GM12878 (cell line): ENCODE data around the gene FSIP1. TPM values are rescaled to one million over a fixed set of nuclear protein-coding genes. Genes with fewer than 3 reads are reported as not detected.

Experiments
- ATAC-seq: fragments of 200-7000 bp; cut with Tn5 transposase; 3 replicates; pipeline ENCODE4 v1.9.1; 2020; ENCODE audit warnings: mild to moderate bottlenecking, moderate library complexity
- BruUV-seq: library from RNA; stranded (reverse); fragments of 400-500 nt; replicated peaks from 2 replicates; lab custom pipeline; 2021; lab: Mats Ljungman, UMichigan
- CTCF ChIA-PET: fragments of 300-600 bp; sonication (Branson Sonifier 250); formaldehyde crosslinking; extraction: SDS; loops from one replicate; lab custom pipeline; 2021; ENCODE audit warnings: inconsistent platforms; lab: Yijun Ruan, JAX
- POLR2A ChIA-PET: fragments of 350-600 bp; formaldehyde crosslinking; extraction: SDS; loops from one replicate; lab custom pipeline; 2021; ENCODE audit warnings: inconsistent platforms; lab: Charles Lee
- RAD21 ChIA-PET: fragments of 300-600 bp; sonication (Branson Sonifier 250); formaldehyde crosslinking; loops from one replicate; lab custom pipeline; 2023; ENCODE audit warnings: antibody characterized with exemption; ENCODE audit not compliant: unreplicated experiment; lab: Charles Lee
- SMC1A ChIA-PET: fragments of 300-600 bp; sonication (Branson Sonifier 250); formaldehyde crosslinking; loops from one replicate; lab custom pipeline; 2023; ENCODE audit not compliant: unreplicated experiment, uncharacterized antibody; lab: Charles Lee
- DNase-seq: peaks from one replicate; pipeline ENCODE4 v3.0.0-alpha.2; 2011; ENCODE audit warnings: low read depth, low spot score
- FAIRE-seq: peaks from 3 replicates; lab custom pipeline; 2011; peaks lifted over from hg19 to GRCh38; lab: Jason Lieb, UNC
- H2AFZ ChIP-seq: 2 replicates; pipeline ENCODE4 v1.6.0; 2011; ENCODE audit warnings: low read depth, low read length, control low read depth; ENCODE audit not compliant: control insufficient read depth
- H3K27ac ChIP-seq: 2 replicates; pipeline ENCODE4 v1.5.1; 2011; ENCODE audit warnings: control low read depth; ENCODE audit not compliant: control insufficient read depth, insufficient read depth
- H3K27me3 ChIP-seq, 2 experiments: replicated peaks in 1 of 2; 2 replicates each; pipeline versions ENCODE4 v1.6.0 to v1.6.1; 2011; ENCODE audit warnings: low read length in 1 of 2; ENCODE audit not compliant: control insufficient read depth in 2 of 2, insufficient read depth in 2 of 2
- H3K36me3 ChIP-seq, 2 experiments: 2 replicates each; pipeline ENCODE4 v1.5.1; 2011; ENCODE audit warnings: low read length in 1 of 2; ENCODE audit not compliant: control insufficient read depth in 2 of 2, insufficient read depth in 2 of 2
- H3K4me1 ChIP-seq: 2 replicates; pipeline ENCODE4 v1.6.1; 2011; ENCODE audit warnings: mild to moderate bottlenecking, low read length, moderate library complexity, mixed read lengths; ENCODE audit not compliant: control insufficient read depth, insufficient read depth
- H3K4me2 ChIP-seq: 2 replicates; pipeline ENCODE4 v1.6.0; 2011; ENCODE audit warnings: control low read depth; ENCODE audit not compliant: control insufficient read depth, insufficient read depth
- H3K4me3 ChIP-seq: fragments of 200-600 bp; sonication (generic); 2 replicates; pipeline ENCODE4 v1.5.1; 2016
- H3K79me2 ChIP-seq: 2 replicates; pipeline ENCODE4 v1.6.0; 2011; ENCODE audit warnings: low read length; ENCODE audit not compliant: control insufficient read depth, insufficient read depth
- H3K9ac ChIP-seq: 2 replicates; pipeline ENCODE4 v1.8.0; 2011; ENCODE audit warnings: low read length, control low read depth, mixed read lengths; ENCODE audit not compliant: control insufficient read depth, insufficient read depth
- H3K9me3 ChIP-seq: replicated peaks from 3 replicates; pipeline ENCODE4 v1.5.1; 2011; ENCODE audit warnings: mild to moderate bottlenecking, low read length; ENCODE audit not compliant: control insufficient read depth, insufficient read depth
- H4K20me1 ChIP-seq: 2 replicates; pipeline ENCODE4 v1.6.0; 2011; ENCODE audit not compliant: control insufficient read depth, insufficient read depth
- CBX5 ChIP-seq: sonication (generic); IDR thresholded peaks from 2 replicates; pipeline ENCODE4 v1.6.1; 2016; ENCODE audit warnings: low read depth, moderate library complexity, mild to moderate bottlenecking, inconsistent platforms
- CHD1 ChIP-seq: IDR thresholded peaks from 2 replicates; pipeline ENCODE4 v1.6.1; 2012; ENCODE audit warnings: low read depth, low read length, improper control_type of control experiment
- FOS ChIP-seq: IDR thresholded peaks from 3 replicates; pipeline ENCODE4 v1.6.1; 2011; ENCODE audit warnings: borderline replicate concordance; ENCODE audit not compliant: insufficient read length; ENCODE audit errors: extremely low read depth
- FOXK2 ChIP-seq: fragments of 450-650 bp; IDR thresholded peaks from 2 replicates; pipeline ENCODE4 v1.6.1; 2017; ENCODE audit warnings: mild to moderate bottlenecking, moderate library complexity
- JUNB ChIP-seq: IDR thresholded peaks from 2 replicates; pipeline ENCODE4 v1.6.1; 2016; ENCODE audit warnings: antibody characterized with exemption, mild to moderate bottlenecking
- NFXL1 ChIP-seq: fragments of 450-650 bp; IDR thresholded peaks from 2 replicates; pipeline ENCODE4 v1.6.1; 2017; ENCODE audit warnings: antibody characterized with exemption, mild to moderate bottlenecking, borderline replicate concordance
- RAD51 ChIP-seq: fragments of 450-650 bp; IDR thresholded peaks from 2 replicates; pipeline ENCODE4 v1.6.1; 2016; ENCODE audit warnings: moderate library complexity, mild to moderate bottlenecking, inconsistent platforms
- RB1 ChIP-seq: fragments of 450-650 bp; formaldehyde crosslinking; IDR thresholded peaks from 2 replicates; pipeline ENCODE4 v1.6.1; 2017; ENCODE audit warnings: mild to moderate bottlenecking, borderline replicate concordance
- RBBP5 ChIP-seq: fragments of 200-600 bp; sonication (generic); conservative IDR thresholded peaks from 2 replicates; pipeline ENCODE4 v1.6.1; 2016
- RELA ChIP-seq: fragments of 450-650 bp; IDR thresholded peaks from 2 replicates; pipeline ENCODE4 v1.8.0; 2014; ENCODE audit warnings: borderline replicate concordance; ENCODE audit not compliant: partially characterized antibody
- ZNF622 ChIP-seq: fragments of 450-650 bp; IDR thresholded peaks from 2 replicates; pipeline ENCODE4 v1.6.1; 2017; ENCODE audit warnings: mild to moderate bottlenecking, inconsistent platforms
- WGBS: methylation state at CpG from one replicate; pipeline ENCODE4 v1.1.6; 2016; ENCODE audit warnings: low lambda C conversion rate; ENCODE audit not compliant: insufficient replicate concordance, insufficient coverage; ENCODE audit errors: missing lambda C conversion rate; 5-methylcytosine and 5-hydroxymethylcytosine counted together
- in situ Hi-C: fragments of 300-500 bp; cut with MboI; formaldehyde crosslinking; loops from 9 replicates; pipeline ENCODE4 v1.14.3; 2018; ENCODE audit warnings: mixed read lengths
- intact Hi-C: fragments of 100-400 bp; cut with micrococcal nuclease; formaldehyde crosslinking; loops from one replicate; pipeline ENCODE4 v1.14.2; 2022; ENCODE audit not compliant: unreplicated experiment
- polyA plus RNA-seq, 11 experiments: library from polyadenylated mRNA; depleted of rRNA in 4 of 11; unstranded in 6 of 11; stranded (reverse) in 5 of 11; fragments of >200 nt; fragmentation: Nextera tagmentation in 4 of 11; fragmentation: Illumina TruSeq in 1 of 11; extraction: Ambion mirVana in 4 of 11; extraction: Trizol in 1 of 11; gene quantifications; 1 replicate in 1 of 11; 2 replicates in 10 of 11; pipeline versions ENCODE4 v1.2.1 to v1.2.3, GENCODE V29; 2011 to 2016; ENCODE audit warnings: inconsistent platforms in 2 of 11, missing spikeins in 2 of 11, low read depth in 1 of 11
- total RNA-seq, 4 experiments: library from RNA; depleted of rRNA in 3 of 4; stranded (reverse); fragments of >200 nt in 3 of 4; fragmentation: Illumina TruSeq in 1 of 4; extraction: Trizol in 1 of 4; gene quantifications; 2 replicates each; pipeline versions ENCODE4 v1.2.1 to v1.2.3, GENCODE V29; 2013 to 2021
- TF ChIP-seq, protein P1 (sequence below): fragments of 450-650 bp; IDR thresholded peaks from 2 replicates; pipeline ENCODE4 v1.6.1; 2017; ENCODE audit warnings: mild to moderate bottlenecking, moderate library complexity
- TF ChIP-seq, protein P2 (sequence below): fragments of 450-650 bp; IDR thresholded peaks from 2 replicates; pipeline ENCODE4 v1.6.1; 2017; ENCODE audit warnings: borderline replicate concordance

The FSIP1 gene
- total and polyA plus RNA-seq, 10 of the 15 experiments (the other 5 are each of a cell fraction or from before 2014, with no cell fraction given), result 0.15 to 0.67 (median 0.35) TPM

DNA sequence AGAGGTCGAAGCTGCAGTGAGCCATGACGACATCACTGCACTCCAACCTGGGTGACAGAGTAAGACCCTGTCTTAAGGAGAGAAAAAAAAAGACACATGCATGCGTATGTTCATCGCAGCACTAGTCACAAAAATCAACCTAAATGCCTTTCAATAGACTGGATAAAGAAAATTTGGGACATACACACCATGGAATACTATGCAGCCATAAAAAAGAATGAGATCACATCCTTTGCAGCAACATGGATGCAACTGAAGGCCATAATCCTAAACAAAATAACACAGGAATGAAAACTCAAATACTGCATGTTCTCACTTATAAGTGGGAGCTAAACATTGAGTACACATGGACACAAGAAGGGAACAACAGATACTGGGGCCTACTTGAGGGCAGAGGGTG, 53.1 kb downstream of the FSIP1 start:
- no peak for TF ChIP-seq RAD51
- no peak for TF ChIP-seq RBBP5
- no peak for TF ChIP-seq ZNF622
- no peak for TF ChIP-seq CBX5
- TF ChIP-seq, protein P1, sequence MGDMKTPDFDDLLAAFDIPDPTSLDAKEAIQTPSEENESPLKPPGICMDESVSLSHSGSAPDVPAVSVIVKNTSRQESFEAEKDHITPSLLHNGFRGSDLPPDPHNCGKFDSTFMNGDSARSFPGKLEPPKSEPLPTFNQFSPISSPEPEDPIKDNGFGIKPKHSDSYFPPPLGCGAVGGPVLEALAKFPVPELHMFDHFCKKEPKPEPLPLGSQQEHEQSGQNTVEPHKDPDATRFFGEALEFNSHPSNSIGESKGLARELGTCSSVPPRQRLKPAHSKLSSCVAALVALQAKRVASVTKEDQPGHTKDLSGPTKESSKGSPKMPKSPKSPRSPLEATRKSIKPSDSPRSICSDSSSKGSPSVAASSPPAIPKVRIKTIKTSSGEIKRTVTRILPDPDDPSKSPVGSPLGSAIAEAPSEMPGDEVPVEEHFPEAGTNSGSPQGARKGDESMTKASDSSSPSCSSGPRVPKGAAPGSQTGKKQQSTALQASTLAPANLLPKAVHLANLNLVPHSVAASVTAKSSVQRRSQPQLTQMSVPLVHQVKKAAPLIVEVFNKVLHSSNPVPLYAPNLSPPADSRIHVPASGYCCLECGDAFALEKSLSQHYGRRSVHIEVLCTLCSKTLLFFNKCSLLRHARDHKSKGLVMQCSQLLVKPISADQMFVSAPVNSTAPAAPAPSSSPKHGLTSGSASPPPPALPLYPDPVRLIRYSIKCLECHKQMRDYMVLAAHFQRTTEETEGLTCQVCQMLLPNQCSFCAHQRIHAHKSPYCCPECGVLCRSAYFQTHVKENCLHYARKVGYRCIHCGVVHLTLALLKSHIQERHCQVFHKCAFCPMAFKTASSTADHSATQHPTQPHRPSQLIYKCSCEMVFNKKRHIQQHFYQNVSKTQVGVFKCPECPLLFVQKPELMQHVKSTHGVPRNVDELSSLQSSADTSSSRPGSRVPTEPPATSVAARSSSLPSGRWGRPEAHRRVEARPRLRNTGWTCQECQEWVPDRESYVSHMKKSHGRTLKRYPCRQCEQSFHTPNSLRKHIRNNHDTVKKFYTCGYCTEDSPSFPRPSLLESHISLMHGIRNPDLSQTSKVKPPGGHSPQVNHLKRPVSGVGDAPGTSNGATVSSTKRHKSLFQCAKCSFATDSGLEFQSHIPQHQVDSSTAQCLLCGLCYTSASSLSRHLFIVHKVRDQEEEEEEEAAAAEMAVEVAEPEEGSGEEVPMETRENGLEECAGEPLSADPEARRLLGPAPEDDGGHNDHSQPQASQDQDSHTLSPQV, result no peak
- no peak for TF ChIP-seq NFXL1
- TF ChIP-seq, protein P2, sequence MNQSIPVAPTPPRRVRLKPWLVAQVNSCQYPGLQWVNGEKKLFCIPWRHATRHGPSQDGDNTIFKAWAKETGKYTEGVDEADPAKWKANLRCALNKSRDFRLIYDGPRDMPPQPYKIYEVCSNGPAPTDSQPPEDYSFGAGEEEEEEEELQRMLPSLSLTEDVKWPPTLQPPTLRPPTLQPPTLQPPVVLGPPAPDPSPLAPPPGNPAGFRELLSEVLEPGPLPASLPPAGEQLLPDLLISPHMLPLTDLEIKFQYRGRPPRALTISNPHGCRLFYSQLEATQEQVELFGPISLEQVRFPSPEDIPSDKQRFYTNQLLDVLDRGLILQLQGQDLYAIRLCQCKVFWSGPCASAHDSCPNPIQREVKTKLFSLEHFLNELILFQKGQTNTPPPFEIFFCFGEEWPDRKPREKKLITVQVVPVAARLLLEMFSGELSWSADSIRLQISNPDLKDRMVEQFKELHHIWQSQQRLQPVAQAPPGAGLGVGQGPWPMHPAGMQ, result no peak
- TF ChIP-seq FOXK2, result no peak
- no peak for TF ChIP-seq FOS
- TF ChIP-seq CHD1, result no peak
- no peak for TF ChIP-seq RB1
- TF ChIP-seq RELA, result no peak
- TF ChIP-seq JUNB, result no peak
- H3K9me3 ChIP-seq, result no peaks in the 10 kb centered on the region
- RAD21 ChIA-PET, result no interaction called here
- no peak overlapping the region for H3K4me2 ChIP-seq
- 31% methylated on average over 4 of the region's 4 CpGs for WGBS
- ATAC-seq (no peak), FAIRE-seq (no peak), DNase-seq (no peak)
- H3K27ac ChIP-seq, result no peak overlapping the region
- no peaks in the 10 kb centered on the region for H3K79me2 ChIP-seq
- intact Hi-C loops, result no loop called here
- no peaks in the 10 kb centered on the region for H3K36me3 ChIP-seq
- H3K9ac ChIP-seq, result no peak overlapping the region
- H2AFZ ChIP-seq, result no peak overlapping the region
- H4K20me1 ChIP-seq, result no peaks in the 10 kb centered on the region
- SMC1A ChIA-PET, result no interaction called here
- CTCF ChIA-PET, result interaction anchor here (2.5 kb wide), 1 partner anchor 27 kb away, joined by 6 read pairs; no protein-coding TSS in a partner anchor
- POLR2A ChIA-PET, result no interaction called here
- H3K27me3 ChIP-seq, result no peaks in the 10 kb centered on the region; a peak in 1 of 4 replicates
- no peaks in the 10 kb centered on the region for H3K4me1 ChIP-seq
- in situ Hi-C loops, result no loop called here
- BruUV-seq, result no TSS peak
- H3K4me3 ChIP-seq, result no peak overlapping the region
